GM12878 (cell line): ENCODE results near the gene ERC1. TPM values are rescaled to one million over a fixed set of nuclear protein-coding genes. Genes with fewer than 3 reads are reported as not detected.
A peak's percentile ranks its signal among the peaks of the same experiment; 100 is the strongest.

Experiments used
- ATAC-seq: fragments of 200-7000 bp; cut with Tn5 transposase; 3 replicates; pipeline ENCODE4 v1.9.1; 2020; ENCODE audit warnings: mild to moderate bottlenecking, moderate library complexity
- BruUV-seq: library from RNA; stranded (reverse); fragments of 400-500 nt; replicated peaks from 2 replicates; lab custom pipeline; 2021; lab: Mats Ljungman, UMichigan
- CTCF ChIA-PET: fragments of 300-600 bp; sonication (Branson Sonifier 250); formaldehyde crosslinking; extraction: SDS; loops from one replicate; lab custom pipeline; 2021; ENCODE audit warnings: inconsistent platforms; lab: Yijun Ruan, JAX
- POLR2A ChIA-PET: fragments of 350-600 bp; formaldehyde crosslinking; extraction: SDS; loops from one replicate; lab custom pipeline; 2021; ENCODE audit warnings: inconsistent platforms; lab: Charles Lee
- RAD21 ChIA-PET: fragments of 300-600 bp; sonication (Branson Sonifier 250); formaldehyde crosslinking; loops from one replicate; lab custom pipeline; 2023; ENCODE audit warnings: antibody characterized with exemption; ENCODE audit not compliant: unreplicated experiment; lab: Charles Lee
- SMC1A ChIA-PET: fragments of 300-600 bp; sonication (Branson Sonifier 250); formaldehyde crosslinking; loops from one replicate; lab custom pipeline; 2023; ENCODE audit not compliant: unreplicated experiment, uncharacterized antibody; lab: Charles Lee
- DNase-seq: peaks from one replicate; pipeline ENCODE4 v3.0.0-alpha.2; 2011; ENCODE audit warnings: low read depth, low spot score
- FAIRE-seq: peaks from 3 replicates; lab custom pipeline; 2011; peaks lifted over from hg19 to GRCh38; lab: Jason Lieb, UNC
- H2AFZ ChIP-seq: 2 replicates; pipeline ENCODE4 v1.6.0; 2011; ENCODE audit warnings: low read depth, low read length, control low read depth; ENCODE audit not compliant: control insufficient read depth
- H3K27ac ChIP-seq: 2 replicates; pipeline ENCODE4 v1.5.1; 2011; ENCODE audit warnings: control low read depth; ENCODE audit not compliant: control insufficient read depth, insufficient read depth
- H3K27me3 ChIP-seq, 2 experiments: replicated peaks in 1 of 2; 2 replicates each; pipeline versions ENCODE4 v1.6.0 to v1.6.1; 2011; ENCODE audit warnings: low read length in 1 of 2; ENCODE audit not compliant: control insufficient read depth in 2 of 2, insufficient read depth in 2 of 2
- H3K36me3 ChIP-seq, 2 experiments: 2 replicates each; pipeline ENCODE4 v1.5.1; 2011; ENCODE audit warnings: low read length in 1 of 2; ENCODE audit not compliant: control insufficient read depth in 2 of 2, insufficient read depth in 2 of 2
- H3K4me1 ChIP-seq: 2 replicates; pipeline ENCODE4 v1.6.1; 2011; ENCODE audit warnings: mild to moderate bottlenecking, low read length, moderate library complexity, mixed read lengths; ENCODE audit not compliant: control insufficient read depth, insufficient read depth
- H3K4me2 ChIP-seq: 2 replicates; pipeline ENCODE4 v1.6.0; 2011; ENCODE audit warnings: control low read depth; ENCODE audit not compliant: control insufficient read depth, insufficient read depth
- H3K4me3 ChIP-seq: fragments of 200-600 bp; sonication (generic); 2 replicates; pipeline ENCODE4 v1.5.1; 2016
- H3K79me2 ChIP-seq: 2 replicates; pipeline ENCODE4 v1.6.0; 2011; ENCODE audit warnings: low read length; ENCODE audit not compliant: control insufficient read depth, insufficient read depth
- H3K9ac ChIP-seq: 2 replicates; pipeline ENCODE4 v1.8.0; 2011; ENCODE audit warnings: low read length, control low read depth, mixed read lengths; ENCODE audit not compliant: control insufficient read depth, insufficient read depth
- H3K9me3 ChIP-seq: replicated peaks from 3 replicates; pipeline ENCODE4 v1.5.1; 2011; ENCODE audit warnings: mild to moderate bottlenecking, low read length; ENCODE audit not compliant: control insufficient read depth, insufficient read depth
- H4K20me1 ChIP-seq: 2 replicates; pipeline ENCODE4 v1.6.0; 2011; ENCODE audit not compliant: control insufficient read depth, insufficient read depth
- CEBPZ ChIP-seq: fragments of 150-350 bp; IDR thresholded peaks from 2 replicates; pipeline ENCODE4 v1.6.1; 2016; ENCODE audit warnings: low read depth, low read length
- CHD1 ChIP-seq: IDR thresholded peaks from 2 replicates; pipeline ENCODE4 v1.6.1; 2012; ENCODE audit warnings: low read depth, low read length, improper control_type of control experiment
- MEF2B ChIP-seq: fragments of 450-650 bp; IDR thresholded peaks from 2 replicates; pipeline ENCODE4 v1.6.1; 2018; ENCODE audit warnings: mild to moderate bottlenecking, moderate library complexity; ENCODE audit not compliant: partially characterized antibody, poor library complexity, severe bottlenecking
- MYB ChIP-seq: fragments of 150-350 bp; IDR thresholded peaks from 2 replicates; pipeline ENCODE4 v1.6.1; 2014; ENCODE audit warnings: mild to moderate bottlenecking, low read depth, low read length, borderline replicate concordance
- ZBTB33 ChIP-seq: fragments of 450-650 bp; IDR thresholded peaks from 2 replicates; pipeline ENCODE4 v1.6.1; 2017; ENCODE audit warnings: mild to moderate bottlenecking
- WGBS: methylation state at CpG from one replicate; pipeline ENCODE4 v1.1.6; 2016; ENCODE audit warnings: low lambda C conversion rate; ENCODE audit not compliant: insufficient replicate concordance, insufficient coverage; ENCODE audit errors: missing lambda C conversion rate; 5-methylcytosine and 5-hydroxymethylcytosine counted together
- in situ Hi-C: fragments of 300-500 bp; cut with MboI; formaldehyde crosslinking; loops from 9 replicates; pipeline ENCODE4 v1.14.3; 2018; ENCODE audit warnings: mixed read lengths
- intact Hi-C: fragments of 100-400 bp; cut with micrococcal nuclease; formaldehyde crosslinking; loops from one replicate; pipeline ENCODE4 v1.14.2; 2022; ENCODE audit not compliant: unreplicated experiment
- polyA plus RNA-seq, 11 experiments: library from polyadenylated mRNA; depleted of rRNA in 4 of 11; unstranded in 6 of 11; stranded (reverse) in 5 of 11; fragments of >200 nt; fragmentation: Nextera tagmentation in 4 of 11; fragmentation: Illumina TruSeq in 1 of 11; extraction: Ambion mirVana in 4 of 11; extraction: Trizol in 1 of 11; gene quantifications; 1 replicate in 1 of 11; 2 replicates in 10 of 11; pipeline versions ENCODE4 v1.2.1 to v1.2.3, GENCODE V29; 2011 to 2016; ENCODE audit warnings: inconsistent platforms in 2 of 11, missing spikeins in 2 of 11, low read depth in 1 of 11
- total RNA-seq, 4 experiments: library from RNA; depleted of rRNA in 3 of 4; stranded (reverse); fragments of >200 nt in 3 of 4; fragmentation: Illumina TruSeq in 1 of 4; extraction: Trizol in 1 of 4; gene quantifications; 2 replicates each; pipeline versions ENCODE4 v1.2.1 to v1.2.3, GENCODE V29; 2013 to 2021

ERC1 gene
- total and polyA plus RNA-seq, 10 of the 15 experiments (the other 5 are each of a cell fraction or from before 2014, with no cell fraction given) = 0.75 to 8.0 (median 5.0) TPM

GRCh38 chr12:1531153-1531653 lies 540.2 kb downstream of the ERC1 start:
- intact Hi-C loops (loop anchor here (5.0 kb wide), 2 partner anchors 109 to 414 kb away; no protein-coding TSS in a partner anchor), in situ Hi-C loops (no loop called here)
- DNase-seq = no peak
- BruUV-seq = no TSS peak
- POLR2A ChIA-PET = interaction anchor here (4.7 kb wide), 1 partner anchor 23 kb away, joined by 43 read pairs; no protein-coding TSS in a partner anchor
- CTCF ChIA-PET = interaction anchor here (0.7 to 5.4 kb wide), 6 partner anchors 10 to 413 kb away, joined by 3 to 55 read pairs (median 6); no protein-coding TSS in a partner anchor
- H3K9ac ChIP-seq = peak overlapping the region; percentile 66
- H3K79me2 ChIP-seq = peaks cover 37% of the 10 kb centered on the region
- WGBS = under 1% methylated on average over 53 of the region's 56 CpGs
- H3K9me3 ChIP-seq = no peaks in the 10 kb centered on the region
- ATAC-seq = no peak
- H3K4me2 ChIP-seq = peak overlapping the region; percentile 100
- TF ChIP-seq CEBPZ = no peak
- no peak for TF ChIP-seq MEF2B
- no peak for TF ChIP-seq ZBTB33
- TF ChIP-seq MYB = no peak
- no peak for TF ChIP-seq CHD1
- FAIRE-seq = no peak
- SMC1A ChIA-PET = interaction anchor here (0.7 to 5.6 kb wide), 5 partner anchors 14 to 414 kb away, joined by 3 to 56 read pairs (median 14); no protein-coding TSS in a partner anchor
- peaks cover 37% of the 10 kb centered on the region for H3K4me1 ChIP-seq
- H2AFZ ChIP-seq = peak overlapping the region; percentile 31; the same call in 1 of the 2 replicates
- H3K27me3 ChIP-seq = peaks cover 0 to 5% of the 10 kb centered on the region in 2 experiments; a peak in 1 of 4 replicates
- peak overlapping the region; percentile 37 for H3K27ac ChIP-seq
- H3K4me3 ChIP-seq = peak overlapping the region; percentile 66
- RAD21 ChIA-PET = interaction anchor here (1.7 to 6.3 kb wide), 3 partner anchors 51 to 412 kb away, joined by 6 to 55 read pairs (median 33); no protein-coding TSS in a partner anchor
- no peaks in the 10 kb centered on the region for H4K20me1 ChIP-seq
- no peaks in the 10 kb centered on the region for H3K36me3 ChIP-seq
